ENCODE measurements around the gene ASTN2.

The ASTN2 gene

GRCh38 chr9:116566677-116567488 is 848.0 kb downstream of the ASTN2 start:
- DNase-seq (ENCODE audit: low spot score) = no peak

GRCh38 chr9:116565986-116566385 is 848.9 kb downstream of the ASTN2 start:
- DNase-seq (ENCODE audit: low spot score) = no peak

- DNase-seq (ENCODE audit: low spot score) = no peak
Observed at GRCh38 chr9:116564266-116564793, 850.5 kb downstream of the ASTN2 start.

- no peak for DNase-seq (ENCODE audit: low spot score)
Observed at GRCh38 chr9:116558818-116559540, 855.9 kb downstream of the ASTN2 start.

GRCh38 chr9:116558035-116558434 is 856.8 kb downstream of the ASTN2 start:
- DNase-seq (ENCODE audit: low spot score) = no peak

GRCh38 chr9:116555556-116556155 is 859.2 kb downstream of the ASTN2 start:
- DNase-seq (ENCODE audit: low spot score) = no peak

- DNase-seq (ENCODE audit: low spot score) = no peak
Observed at GRCh38 chr9:116555119-116555518, 859.7 kb downstream of the ASTN2 start.

GRCh38 chr9:116550696-116551436 is 864.0 kb downstream of the ASTN2 start:
- peak; percentile 20 for DNase-seq (ENCODE audit: low spot score)

- DNase-seq (ENCODE audit: low spot score) = no peak
Observed at GRCh38 chr9:116549786-116550660, 864.8 kb downstream of the ASTN2 start.

- peak; percentile 25 for DNase-seq (ENCODE audit: low spot score)
Observed at GRCh38 chr9:116549061-116549664, 865.7 kb downstream of the ASTN2 start.

- no peak for DNase-seq (ENCODE audit: low spot score)
Observed at GRCh38 chr9:116547729-116548426, 867.0 kb downstream of the ASTN2 start.

- no peak for DNase-seq (ENCODE audit: low spot score)
Observed at GRCh38 chr9:116546711-116547581, 867.9 kb downstream of the ASTN2 start.

- DNase-seq (ENCODE audit: low spot score) = no peak
Observed at GRCh38 chr9:116544896-116545295, 870.0 kb downstream of the ASTN2 start.

GRCh38 chr9:116543731-116544400 is 871.0 kb downstream of the ASTN2 start:
- no peak for DNase-seq (ENCODE audit: low spot score)

GRCh38 chr9:116541402-116541801 is 873.5 kb downstream of the ASTN2 start:
- no peak for DNase-seq (ENCODE audit: low spot score)

GRCh38 chr9:116539549-116539948 is 875.3 kb downstream of the ASTN2 start:
- DNase-seq (ENCODE audit: low spot score) = no peak

- DNase-seq (ENCODE audit: low spot score) = no peak
Observed at GRCh38 chr9:116525611-116526010, 889.2 kb downstream of the ASTN2 start.

GRCh38 chr9:116524778-116525470 is 889.9 kb downstream of the ASTN2 start:
- DNase-seq (ENCODE audit: low spot score) = no peak
